HUES48 (cell line): Measurements from ENCODE around the gene MAP2K1.

ENCODE experiments used
- H3K27ac ChIP-seq: one replicate; pipeline ENCODE4 v1.7.0; 2013; ENCODE audit warnings: low read depth, low read length, inconsistent platforms
- H3K27me3 ChIP-seq: 2 replicates; pipeline ENCODE4 v1.6.1; 2013; ENCODE audit warnings: mild to moderate bottlenecking, low read length; ENCODE audit not compliant: control insufficient read depth, insufficient read depth
- H3K36me3 ChIP-seq: 2 replicates; pipeline ENCODE4 v1.6.1; 2013; ENCODE audit warnings: low read length; ENCODE audit not compliant: control insufficient read depth, insufficient read depth
- H3K4me1 ChIP-seq: 2 replicates; pipeline ENCODE4 v1.6.1; 2013; ENCODE audit warnings: mild to moderate bottlenecking, low read length; ENCODE audit not compliant: control insufficient read depth, insufficient read depth
- H3K4me3 ChIP-seq: 2 replicates; pipeline ENCODE4 v1.5.1; 2013; ENCODE audit warnings: mild to moderate bottlenecking, low read depth, low read length
- H3K9ac ChIP-seq: 2 replicates; pipeline ENCODE4 v1.6.1; 2013; ENCODE audit warnings: mild to moderate bottlenecking, low read depth, low read length, moderate library complexity
- H3K9me3 ChIP-seq: 2 replicates; pipeline ENCODE4 v1.6.1; 2013; ENCODE audit warnings: low read length; ENCODE audit not compliant: control insufficient read depth, insufficient read depth

Gene MAP2K1

DNA sequence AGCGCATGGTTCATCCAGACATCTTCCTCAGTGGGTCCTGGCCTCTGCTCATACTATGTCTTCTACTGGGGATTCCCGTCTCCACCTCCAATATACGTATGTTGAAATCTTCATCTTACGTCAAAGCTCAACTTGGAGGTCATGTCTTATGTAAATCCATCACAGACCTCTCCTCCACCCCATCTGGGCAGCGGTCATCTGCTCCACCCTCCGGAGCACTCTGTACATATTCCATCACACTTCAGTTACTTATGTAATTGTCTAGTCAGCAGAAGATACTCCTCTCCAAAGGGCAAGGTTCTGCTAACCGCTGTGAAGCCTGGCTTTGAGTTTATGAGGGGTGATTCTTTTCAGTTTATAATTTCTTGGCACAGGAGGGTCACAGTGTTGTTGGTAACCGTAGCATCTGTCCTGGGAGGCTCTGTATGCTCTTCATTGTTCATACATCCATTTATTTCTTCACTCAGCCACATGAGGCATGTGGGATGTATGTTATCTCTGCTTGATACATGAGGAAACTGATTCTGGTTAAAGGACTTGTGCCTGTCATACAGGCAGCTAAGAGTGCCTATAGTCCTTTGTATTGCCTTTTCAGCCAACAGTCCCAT is 22.1 kb downstream of the MAP2K1 start:
- Histone ChIP-seq H3K9me3 (peaks cover 7% of the 10 kb centered on the region), H3K9ac (no peak overlapping the region), H3K27ac (no peak overlapping the region), H3K36me3 (peaks cover 4% of the 10 kb centered on the region; the same call in 1 of the 2 replicates), H3K27me3 (no peaks in the 10 kb centered on the region), H3K4me3 (no peak overlapping the region), H3K4me1 (peaks cover 49% of the 10 kb centered on the region)

DNA sequence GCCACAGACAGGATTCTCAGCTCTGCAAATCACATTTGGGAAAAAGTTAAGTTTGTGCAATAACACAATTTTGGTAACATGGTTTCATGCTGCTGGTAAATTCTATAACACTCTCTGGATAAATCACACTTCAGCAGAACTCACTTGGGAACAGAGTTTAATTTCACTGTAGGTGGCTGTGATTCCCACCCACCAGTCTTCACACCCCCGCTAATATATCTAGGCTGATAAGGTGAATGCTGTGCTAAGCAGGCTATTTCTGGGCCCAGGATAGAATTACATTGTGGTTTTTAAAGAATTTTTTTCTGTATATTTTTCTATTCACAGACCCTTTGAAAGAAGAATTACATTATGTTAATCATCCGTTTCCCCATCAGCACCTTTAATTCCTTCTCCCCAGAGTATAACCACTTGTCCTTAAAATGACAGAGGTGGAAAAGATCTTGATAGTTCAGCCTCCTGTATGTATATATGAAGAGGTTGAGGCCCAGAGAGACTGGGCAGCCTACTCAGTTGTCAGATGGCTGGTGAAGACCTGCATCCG is 22.9 kb downstream of the MAP2K1 start:
- no peak overlapping the region for H3K4me3 ChIP-seq
- H3K9me3 ChIP-seq = peaks cover 12% of the 10 kb centered on the region
- peaks cover 41% of the 10 kb centered on the region for H3K4me1 ChIP-seq
- H3K9ac ChIP-seq = no peak overlapping the region
- H3K36me3 ChIP-seq = peaks cover 4% of the 10 kb centered on the region; the same call in 1 of the 2 replicates
- no peak overlapping the region for H3K27ac ChIP-seq
- H3K27me3 ChIP-seq = no peaks in the 10 kb centered on the region

DNA sequence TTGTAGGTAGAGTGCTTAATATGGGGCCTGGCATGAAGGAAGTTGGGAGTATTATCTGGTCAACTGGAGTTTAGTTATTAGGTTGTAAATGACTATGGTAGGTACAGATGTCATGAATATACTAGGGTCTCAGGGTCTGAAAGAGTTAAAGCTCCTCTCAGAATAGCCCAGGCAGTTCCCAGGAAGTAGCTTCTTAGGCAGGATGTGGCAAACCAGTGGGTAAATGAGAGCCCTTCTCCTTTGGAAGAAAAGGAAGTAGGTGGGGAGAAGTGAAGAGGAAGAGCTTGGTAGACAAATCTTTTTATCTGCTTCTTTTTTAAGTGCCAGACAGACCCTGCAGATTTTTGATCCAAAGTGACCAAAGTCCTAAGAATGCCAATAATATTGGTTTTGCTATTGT is 24.5 kb downstream of the MAP2K1 start:
- Histone ChIP-seq H3K4me1 (peaks cover 25% of the 10 kb centered on the region), H3K27ac (no peak overlapping the region), H3K9me3 (peaks cover 12% of the 10 kb centered on the region), H3K27me3 (no peaks in the 10 kb centered on the region), H3K4me3 (no peak overlapping the region), H3K9ac (no peak overlapping the region), H3K36me3 (peaks cover 4% of the 10 kb centered on the region; the same call in 1 of the 2 replicates)

DNA sequence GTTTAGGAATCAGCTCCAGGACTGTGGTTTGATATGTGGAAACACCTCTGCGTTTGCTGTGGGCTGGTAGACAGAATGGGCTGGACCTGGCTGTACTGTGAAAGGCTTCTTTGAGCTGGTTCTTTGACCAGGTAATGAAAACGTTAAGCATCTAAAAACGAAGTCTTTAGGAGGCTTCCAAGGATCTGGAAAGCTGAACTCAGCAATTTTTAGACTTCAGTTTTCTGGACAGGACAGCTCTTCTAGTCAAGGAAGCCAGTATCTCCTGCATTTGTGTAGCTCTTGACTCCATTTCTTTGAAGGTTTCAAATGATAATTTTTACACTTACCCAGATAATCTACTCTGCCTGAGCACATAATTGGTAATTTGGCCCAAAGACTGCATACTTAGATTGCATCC is 25.5 kb downstream of the MAP2K1 start:
- H3K27ac ChIP-seq = no peak overlapping the region
- peaks cover 30% of the 10 kb centered on the region for H3K4me1 ChIP-seq
- H3K9ac ChIP-seq = no peak overlapping the region
- H3K36me3 ChIP-seq = peaks cover 4% of the 10 kb centered on the region; the same call in 1 of the 2 replicates
- H3K4me3 ChIP-seq = no peak overlapping the region
- H3K9me3 ChIP-seq = peaks cover 12% of the 10 kb centered on the region
- no peaks in the 10 kb centered on the region for H3K27me3 ChIP-seq

DNA sequence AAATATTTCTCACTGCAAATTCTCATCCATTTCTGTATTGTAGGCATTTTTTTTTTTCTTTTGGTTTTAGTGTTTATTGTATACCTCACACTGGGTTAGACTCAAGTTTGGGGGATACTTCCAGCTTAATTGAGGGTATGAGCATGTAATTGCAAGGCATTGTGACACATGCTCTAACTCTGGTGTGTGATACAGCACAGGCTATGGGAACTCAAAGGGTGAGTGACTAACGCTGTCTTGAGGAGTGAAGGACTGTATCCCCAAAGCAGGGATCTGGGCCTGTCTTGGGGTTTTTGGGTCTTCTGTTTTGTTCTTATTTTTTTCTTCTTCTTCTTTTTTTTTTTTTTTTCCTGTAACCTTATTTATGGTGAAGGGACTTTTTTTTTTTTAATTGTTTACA is 26.9 kb downstream of the MAP2K1 start:
- no peak overlapping the region for H3K27ac ChIP-seq
- H3K9ac ChIP-seq = no peak overlapping the region
- peaks cover 41% of the 10 kb centered on the region for H3K4me1 ChIP-seq
- H3K4me3 ChIP-seq = no peak overlapping the region
- H3K27me3 ChIP-seq = no peaks in the 10 kb centered on the region
- H3K9me3 ChIP-seq = peaks cover 12% of the 10 kb centered on the region
- peaks cover 4% of the 10 kb centered on the region; the same call in 1 of the 2 replicates for H3K36me3 ChIP-seq

DNA sequence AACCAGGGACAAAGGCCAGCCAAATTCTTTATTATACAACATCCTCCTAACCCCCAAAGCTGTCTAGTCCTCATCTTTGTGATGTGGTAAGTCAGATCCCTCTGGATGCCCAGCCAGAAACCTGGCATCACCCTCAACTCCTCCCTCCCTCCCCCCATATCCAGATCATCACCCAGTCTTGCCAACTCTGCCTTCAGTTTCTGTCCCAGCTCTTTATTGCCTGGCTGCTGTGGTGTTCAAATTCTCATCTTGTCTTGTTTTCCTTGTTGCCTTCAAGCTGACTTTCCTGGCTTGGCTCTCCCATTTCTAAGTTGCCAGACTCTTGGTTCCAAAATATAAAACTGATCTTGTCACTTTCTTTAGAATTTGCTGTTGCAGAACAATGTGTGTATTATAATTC is 28.6 kb downstream of the MAP2K1 start:
- Histone ChIP-seq H3K27ac (no peak overlapping the region), H3K9ac (no peak overlapping the region), H3K4me3 (no peak overlapping the region), H3K9me3 (peaks cover 12% of the 10 kb centered on the region), H3K27me3 (no peaks in the 10 kb centered on the region), H3K4me1 (peaks cover 32% of the 10 kb centered on the region), H3K36me3 (peaks cover 4% of the 10 kb centered on the region; the same call in 1 of the 2 replicates)

DNA sequence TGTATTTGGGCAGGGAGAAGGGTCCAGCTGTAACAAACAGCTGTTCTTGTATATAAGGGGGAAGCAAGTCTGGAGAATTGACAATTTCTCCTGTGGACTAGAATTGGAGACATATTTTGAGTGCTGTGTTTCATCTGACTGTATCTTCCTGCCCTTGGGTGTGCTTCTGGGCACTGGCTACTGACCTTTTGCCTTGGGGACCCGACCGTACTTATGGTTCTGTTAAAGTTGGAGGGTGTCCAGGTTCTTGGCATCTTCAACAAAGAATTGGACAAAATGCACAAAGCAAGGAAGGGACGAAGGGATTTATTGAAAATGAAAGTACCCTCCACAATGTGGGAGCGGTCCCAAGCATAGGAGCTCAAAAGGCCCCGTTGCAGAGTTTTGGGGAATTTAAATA is 31.0 kb downstream of the MAP2K1 start:
- no peak overlapping the region for H3K27ac ChIP-seq
- no peak overlapping the region for H3K9ac ChIP-seq
- H3K27me3 ChIP-seq = no peaks in the 10 kb centered on the region
- H3K36me3 ChIP-seq = no peaks in the 10 kb centered on the region
- H3K4me3 ChIP-seq = no peak overlapping the region
- peaks cover 12% of the 10 kb centered on the region for H3K9me3 ChIP-seq
- H3K4me1 ChIP-seq = peaks cover 17% of the 10 kb centered on the region

DNA sequence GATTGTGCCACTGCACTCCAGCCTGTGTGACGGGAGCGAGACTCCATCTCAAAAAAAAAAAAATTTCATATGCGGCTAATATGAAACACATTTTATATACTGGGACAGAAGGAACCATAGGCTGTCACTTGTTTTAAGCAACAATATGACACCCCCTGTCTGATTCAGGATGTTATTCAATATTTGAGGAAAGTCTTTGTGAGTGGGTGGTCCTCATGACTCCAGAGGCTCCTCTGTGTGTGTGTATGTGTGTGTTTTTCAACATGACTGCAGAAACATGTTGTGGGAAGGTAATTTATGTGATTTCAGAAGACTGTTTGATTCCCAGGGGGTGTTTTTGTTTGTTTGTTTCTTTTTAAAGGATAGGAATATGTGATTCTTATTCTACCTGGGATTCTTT is 32.8 kb downstream of the MAP2K1 start:
- no peak overlapping the region for H3K9ac ChIP-seq
- peaks cover 17% of the 10 kb centered on the region for H3K4me1 ChIP-seq
- no peaks in the 10 kb centered on the region for H3K27me3 ChIP-seq
- no peak overlapping the region for H3K4me3 ChIP-seq
- no peaks in the 10 kb centered on the region for H3K36me3 ChIP-seq
- no peak overlapping the region for H3K27ac ChIP-seq
- H3K9me3 ChIP-seq = no peaks in the 10 kb centered on the region

DNA sequence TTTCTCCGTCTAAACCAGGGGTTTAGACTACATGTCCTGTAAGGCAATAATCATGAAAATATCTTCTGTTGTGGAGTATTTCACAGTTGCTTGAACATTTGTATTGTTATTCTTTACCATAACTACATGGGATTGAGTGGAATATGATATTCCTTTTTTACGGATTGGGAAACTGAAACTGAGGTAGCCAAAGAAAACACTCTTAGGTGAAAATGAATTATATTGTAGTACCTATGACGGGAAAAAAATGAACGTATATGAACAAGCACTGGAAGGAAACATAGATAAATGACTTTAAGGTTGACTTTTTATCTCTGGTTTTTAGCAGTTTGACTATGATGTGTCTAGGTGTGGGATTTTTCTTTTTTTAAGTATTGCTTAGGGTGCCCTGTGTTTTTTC is 35.6 kb downstream of the MAP2K1 start:
- no peaks in the 10 kb centered on the region for H3K9me3 ChIP-seq
- no peak overlapping the region for H3K27ac ChIP-seq
- peaks cover 10% of the 10 kb centered on the region for H3K4me1 ChIP-seq
- H3K27me3 ChIP-seq = no peaks in the 10 kb centered on the region
- H3K4me3 ChIP-seq = no peak overlapping the region
- no peaks in the 10 kb centered on the region for H3K36me3 ChIP-seq
- no peak overlapping the region for H3K9ac ChIP-seq

DNA sequence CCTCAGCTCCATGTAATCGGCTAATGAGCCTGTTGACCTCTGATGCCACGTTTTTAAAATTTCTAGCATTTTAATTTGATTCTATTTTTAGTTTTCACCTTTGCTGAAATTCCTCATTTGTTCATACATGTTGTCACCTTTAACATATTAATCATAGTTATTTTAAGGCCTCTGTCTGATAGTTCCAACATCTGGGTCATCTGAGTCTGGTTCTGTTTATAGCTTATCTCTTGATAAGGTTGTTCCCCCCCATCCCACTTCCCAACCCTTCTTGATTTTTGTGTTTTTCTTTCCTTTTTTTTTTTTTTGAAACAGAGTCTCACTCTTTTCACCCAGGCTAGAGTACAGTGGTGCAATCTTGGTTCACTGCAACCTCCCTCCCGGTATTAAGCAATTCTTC is 36.4 kb downstream of the MAP2K1 start:
- Histone ChIP-seq H3K4me3 (no peak overlapping the region), H3K27ac (no peak overlapping the region), H3K27me3 (no peaks in the 10 kb centered on the region), H3K9ac (no peak overlapping the region), H3K4me1 (peaks cover 7% of the 10 kb centered on the region; the same call in 1 of the 2 replicates), H3K9me3 (no peaks in the 10 kb centered on the region), H3K36me3 (no peaks in the 10 kb centered on the region)

DNA sequence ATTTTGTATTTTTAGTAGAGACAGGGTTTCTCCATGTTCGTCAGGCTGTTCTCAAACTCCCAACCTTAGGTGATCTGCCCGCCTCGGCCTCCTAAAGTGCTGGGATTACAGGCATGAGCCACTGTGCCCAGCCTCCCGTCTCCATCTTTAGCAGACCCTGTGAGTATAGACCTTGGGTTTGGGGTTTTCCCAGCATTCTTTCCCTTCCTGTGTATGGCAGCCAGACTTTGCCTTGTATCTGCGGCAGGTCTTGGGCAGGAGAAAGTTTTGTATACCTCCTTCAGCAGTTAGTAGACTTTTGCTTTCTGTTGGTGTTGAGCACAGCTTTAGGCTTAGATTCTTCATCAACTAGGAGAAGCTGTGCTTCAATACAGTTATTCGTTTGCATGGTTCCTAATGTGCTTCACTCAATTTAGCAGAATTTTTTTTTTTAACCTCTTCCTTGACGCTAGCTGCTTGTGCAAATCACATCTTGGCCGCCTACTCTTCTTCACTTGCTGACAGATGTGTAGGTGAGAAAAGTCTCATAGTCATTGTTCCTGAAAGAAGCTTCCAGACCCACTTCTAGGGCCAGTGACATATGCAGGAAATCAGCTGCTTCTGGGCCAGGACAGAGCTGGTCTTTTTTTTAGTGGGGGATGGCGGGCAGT is 38.4 kb downstream of the MAP2K1 start:
- Histone ChIP-seq H3K9me3 (no peaks in the 10 kb centered on the region), H3K27me3 (no peaks in the 10 kb centered on the region), H3K4me3 (no peak overlapping the region), H3K4me1 (peaks cover 9% of the 10 kb centered on the region; the same call in 1 of the 2 replicates), H3K36me3 (no peaks in the 10 kb centered on the region), H3K27ac (no peak overlapping the region), H3K9ac (no peak overlapping the region)
